ENCODE data around the gene PRMT9.
A peak's percentile ranks its signal among the peaks of the same experiment; 100 is the strongest.

The PRMT9 gene

GRCh38 chr4:147597561-147597960, 86.4 kb downstream of the PRMT9 start:
- TF ChIP-seq TEAD4 (IDR thresholded peaks at IDR 0.05): peak; percentile 49
- TF ChIP-seq FOXM1 (IDR thresholded peaks at IDR 0.05; ENCODE audit: borderline replicate concordance, low read depth): no peak
- TF ChIP-seq ZBTB7A (IDR thresholded peaks at IDR 0.05; ENCODE audit: low read depth): no peak
- no peak for TF ChIP-seq CEBPB (IDR thresholded peaks at IDR 0.05)
- TF ChIP-seq TAF1 (IDR thresholded peaks at IDR 0.05; ENCODE audit: low read depth): no peak

DNA sequence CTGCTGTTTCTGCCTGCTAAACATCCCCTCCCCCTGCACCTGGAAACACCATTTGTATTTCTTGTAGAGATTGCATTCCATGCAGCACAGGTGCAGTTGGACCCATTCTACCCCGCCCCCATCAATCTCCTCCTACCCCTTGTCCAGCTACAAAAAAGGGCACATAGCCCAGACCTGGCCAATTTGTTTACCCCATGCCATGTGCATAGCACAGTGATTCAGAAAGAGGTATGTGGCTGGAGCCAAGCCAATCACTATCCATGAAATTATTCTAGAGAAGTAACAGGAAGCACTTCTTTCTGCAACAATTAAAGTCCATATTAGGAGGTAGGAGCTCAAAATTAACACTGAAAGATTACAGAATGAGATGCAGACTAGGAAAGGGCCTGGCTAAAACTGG, 87.0 kb downstream of the PRMT9 start:
- TF ChIP-seq RAD21 (IDR thresholded peaks at IDR 0.05; ENCODE audit: low read depth): peak; percentile 21; the same call in 1 of the 2 replicates
- no peak for TF ChIP-seq TAF1 (IDR thresholded peaks at IDR 0.05; ENCODE audit: low read depth)
- TF ChIP-seq, protein P1, sequence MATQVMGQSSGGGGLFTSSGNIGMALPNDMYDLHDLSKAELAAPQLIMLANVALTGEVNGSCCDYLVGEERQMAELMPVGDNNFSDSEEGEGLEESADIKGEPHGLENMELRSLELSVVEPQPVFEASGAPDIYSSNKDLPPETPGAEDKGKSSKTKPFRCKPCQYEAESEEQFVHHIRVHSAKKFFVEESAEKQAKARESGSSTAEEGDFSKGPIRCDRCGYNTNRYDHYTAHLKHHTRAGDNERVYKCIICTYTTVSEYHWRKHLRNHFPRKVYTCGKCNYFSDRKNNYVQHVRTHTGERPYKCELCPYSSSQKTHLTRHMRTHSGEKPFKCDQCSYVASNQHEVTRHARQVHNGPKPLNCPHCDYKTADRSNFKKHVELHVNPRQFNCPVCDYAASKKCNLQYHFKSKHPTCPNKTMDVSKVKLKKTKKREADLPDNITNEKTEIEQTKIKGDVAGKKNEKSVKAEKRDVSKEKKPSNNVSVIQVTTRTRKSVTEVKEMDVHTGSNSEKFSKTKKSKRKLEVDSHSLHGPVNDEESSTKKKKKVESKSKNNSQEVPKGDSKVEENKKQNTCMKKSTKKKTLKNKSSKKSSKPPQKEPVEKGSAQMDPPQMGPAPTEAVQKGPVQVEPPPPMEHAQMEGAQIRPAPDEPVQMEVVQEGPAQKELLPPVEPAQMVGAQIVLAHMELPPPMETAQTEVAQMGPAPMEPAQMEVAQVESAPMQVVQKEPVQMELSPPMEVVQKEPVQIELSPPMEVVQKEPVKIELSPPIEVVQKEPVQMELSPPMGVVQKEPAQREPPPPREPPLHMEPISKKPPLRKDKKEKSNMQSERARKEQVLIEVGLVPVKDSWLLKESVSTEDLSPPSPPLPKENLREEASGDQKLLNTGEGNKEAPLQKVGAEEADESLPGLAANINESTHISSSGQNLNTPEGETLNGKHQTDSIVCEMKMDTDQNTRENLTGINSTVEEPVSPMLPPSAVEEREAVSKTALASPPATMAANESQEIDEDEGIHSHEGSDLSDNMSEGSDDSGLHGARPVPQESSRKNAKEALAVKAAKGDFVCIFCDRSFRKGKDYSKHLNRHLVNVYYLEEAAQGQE (IDR thresholded peaks at IDR 0.05; ENCODE audit: low read depth): no peak
- peak; percentile 95 for TF ChIP-seq TCF12 (IDR thresholded peaks at IDR 0.05; ENCODE audit: low read depth)
- no peak for TF ChIP-seq ZBTB7A (IDR thresholded peaks at IDR 0.05; ENCODE audit: low read depth)
- no peak for TF ChIP-seq USF1 (IDR thresholded peaks at IDR 0.05)
- no peak for TF ChIP-seq YY1 (IDR thresholded peaks at IDR 0.05; ENCODE audit: low read depth)
- peak; percentile 91 for TF ChIP-seq FOXM1 (IDR thresholded peaks at IDR 0.05; ENCODE audit: borderline replicate concordance, low read depth)
- peak; percentile 92 for TF ChIP-seq EP300 (IDR thresholded peaks at IDR 0.05; ENCODE audit: borderline replicate concordance)
- no peak for TF ChIP-seq CEBPB (IDR thresholded peaks at IDR 0.05)
- TF ChIP-seq NFIC (IDR thresholded peaks at IDR 0.05): peak; percentile 94
- TF ChIP-seq TEAD4 (IDR thresholded peaks at IDR 0.05): peak; percentile 87
- TF ChIP-seq EGR1 (IDR thresholded peaks at IDR 0.05): no peak
- no peak for TF ChIP-seq CREB1 (IDR thresholded peaks at IDR 0.05; ENCODE audit: low read depth)
- peak; percentile 92 for TF ChIP-seq MAX (IDR thresholded peaks at IDR 0.05)

GRCh38 chr4:147596377-147596776, 87.6 kb downstream of the PRMT9 start:
- TF ChIP-seq TEAD4 (IDR thresholded peaks at IDR 0.05): no peak
- no peak for TF ChIP-seq CREB1 (IDR thresholded peaks at IDR 0.05; ENCODE audit: low read depth)
- no peak for TF ChIP-seq EP300 (IDR thresholded peaks at IDR 0.05; ENCODE audit: borderline replicate concordance)
- TF ChIP-seq RAD21 (IDR thresholded peaks at IDR 0.05; ENCODE audit: low read depth): peak; percentile 47; the same call in 1 of the 2 replicates

GRCh38 chr4:147594578-147594977, 89.4 kb downstream of the PRMT9 start:
- no peak for TF ChIP-seq USF1 (IDR thresholded peaks at IDR 0.05)
- TF ChIP-seq RAD21 (IDR thresholded peaks at IDR 0.05; ENCODE audit: low read depth): no peak
- no peak for TF ChIP-seq NFIC (IDR thresholded peaks at IDR 0.05)
- TF ChIP-seq TCF12 (IDR thresholded peaks at IDR 0.05; ENCODE audit: low read depth): no peak
- no peak for TF ChIP-seq CEBPB (IDR thresholded peaks at IDR 0.05)
- TF ChIP-seq, protein P1 (IDR thresholded peaks at IDR 0.05; ENCODE audit: low read depth): no peak
- no peak for TF ChIP-seq EGR1 (IDR thresholded peaks at IDR 0.05)
- no peak for TF ChIP-seq MAX (IDR thresholded peaks at IDR 0.05)

GRCh38 chr4:147594107-147594506, 89.9 kb downstream of the PRMT9 start:
- no peak for TF ChIP-seq FOXM1 (IDR thresholded peaks at IDR 0.05; ENCODE audit: borderline replicate concordance, low read depth)
- no peak for TF ChIP-seq MAX (IDR thresholded peaks at IDR 0.05)
- TF ChIP-seq USF1 (IDR thresholded peaks at IDR 0.05): no peak
- no peak for TF ChIP-seq TCF12 (IDR thresholded peaks at IDR 0.05; ENCODE audit: low read depth)
- TF ChIP-seq, protein P1 (IDR thresholded peaks at IDR 0.05; ENCODE audit: low read depth): no peak
- no peak for TF ChIP-seq NFIC (IDR thresholded peaks at IDR 0.05)
- TF ChIP-seq CEBPB (IDR thresholded peaks at IDR 0.05): no peak
- TF ChIP-seq TAF1 (IDR thresholded peaks at IDR 0.05; ENCODE audit: low read depth): no peak
- no peak for TF ChIP-seq EGR1 (IDR thresholded peaks at IDR 0.05)
- TF ChIP-seq TEAD4 (IDR thresholded peaks at IDR 0.05): no peak
- no peak for TF ChIP-seq YY1 (IDR thresholded peaks at IDR 0.05; ENCODE audit: low read depth)
- no peak for TF ChIP-seq ZBTB7A (IDR thresholded peaks at IDR 0.05; ENCODE audit: low read depth)
- no peak for TF ChIP-seq RAD21 (IDR thresholded peaks at IDR 0.05; ENCODE audit: low read depth)
- TF ChIP-seq CREB1 (IDR thresholded peaks at IDR 0.05; ENCODE audit: low read depth): no peak
- TF ChIP-seq EP300 (IDR thresholded peaks at IDR 0.05; ENCODE audit: borderline replicate concordance): no peak

Data from Ishikawa (cell line).